ENCODE measurements around the gene KRT24. TPM values are rescaled to one million over a fixed set of nuclear protein-coding genes. Genes with fewer than 3 reads are reported as not detected.

The KRT24 gene
- total RNA-seq, 4 donors from 2014 or later: 1.1 to 14.7 (median 1.2) TPM; not detected in 1

DNA sequence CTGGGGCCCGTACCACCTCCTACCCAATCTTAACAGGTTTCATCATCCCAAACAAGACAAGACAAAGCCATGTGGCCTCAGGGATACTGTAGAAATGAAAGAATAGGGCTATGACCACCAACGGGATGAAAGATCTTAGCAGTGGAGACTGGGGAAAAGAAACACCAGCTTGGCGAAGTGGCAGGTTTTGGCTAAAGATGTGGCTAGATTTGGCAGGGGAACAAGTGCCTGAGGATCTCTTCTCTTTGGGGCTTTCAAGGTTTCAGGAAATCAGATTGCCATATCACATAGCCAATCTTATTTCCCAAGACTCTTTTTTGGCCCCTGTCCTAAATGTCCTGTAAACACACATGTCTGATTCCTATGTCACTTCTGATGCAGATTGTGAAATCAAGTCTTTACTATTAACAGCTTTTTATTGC lies 6.9 kb downstream of the KRT24 start:
- H3K27ac ChIP-seq: no peak overlapping the region
- no peak for ATAC-seq
- H3K36me3 ChIP-seq: no peaks in the 10 kb centered on the region

DNA sequence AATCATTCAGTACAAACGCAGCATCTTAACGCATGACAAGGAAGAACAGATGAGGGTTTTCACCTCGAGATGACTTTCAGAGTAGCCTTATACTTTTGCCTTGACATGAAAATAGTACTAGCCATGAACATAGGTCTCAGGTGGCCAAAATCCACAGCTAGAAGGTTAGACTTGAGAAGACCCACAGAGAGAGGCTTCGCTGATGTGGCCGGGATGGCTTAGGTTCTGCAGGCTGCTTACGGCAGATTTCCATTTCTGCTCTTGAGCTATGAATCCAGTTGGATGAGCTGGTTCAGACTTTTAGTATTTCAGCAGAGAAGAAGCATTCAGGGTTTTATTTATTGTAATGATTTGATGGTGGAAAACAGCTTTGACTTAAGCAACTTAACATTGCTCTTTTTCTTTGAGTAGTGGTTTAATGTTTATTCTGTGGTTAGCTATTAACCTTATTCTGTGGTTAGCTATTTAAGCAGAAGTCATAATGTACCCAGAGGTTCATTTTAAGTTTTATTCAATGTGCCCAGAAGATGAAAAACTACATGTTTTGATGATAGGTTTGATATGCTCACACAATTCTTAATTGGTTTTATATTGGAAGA lies 7.6 kb downstream of the KRT24 start:
- Histone ChIP-seq H3K4me3 (no peak overlapping the region), H3K4me1 (peaks cover 0 to 11% (median 0%) of the 10 kb centered on the region in 3 donors), H3K27me3 (peaks cover 48% of the 10 kb centered on the region), H3K9me3 (no peaks in the 10 kb centered on the region), H3K27ac (no peak overlapping the region), H3K36me3 (no peaks in the 10 kb centered on the region)
- TF ChIP-seq, protein P1, sequence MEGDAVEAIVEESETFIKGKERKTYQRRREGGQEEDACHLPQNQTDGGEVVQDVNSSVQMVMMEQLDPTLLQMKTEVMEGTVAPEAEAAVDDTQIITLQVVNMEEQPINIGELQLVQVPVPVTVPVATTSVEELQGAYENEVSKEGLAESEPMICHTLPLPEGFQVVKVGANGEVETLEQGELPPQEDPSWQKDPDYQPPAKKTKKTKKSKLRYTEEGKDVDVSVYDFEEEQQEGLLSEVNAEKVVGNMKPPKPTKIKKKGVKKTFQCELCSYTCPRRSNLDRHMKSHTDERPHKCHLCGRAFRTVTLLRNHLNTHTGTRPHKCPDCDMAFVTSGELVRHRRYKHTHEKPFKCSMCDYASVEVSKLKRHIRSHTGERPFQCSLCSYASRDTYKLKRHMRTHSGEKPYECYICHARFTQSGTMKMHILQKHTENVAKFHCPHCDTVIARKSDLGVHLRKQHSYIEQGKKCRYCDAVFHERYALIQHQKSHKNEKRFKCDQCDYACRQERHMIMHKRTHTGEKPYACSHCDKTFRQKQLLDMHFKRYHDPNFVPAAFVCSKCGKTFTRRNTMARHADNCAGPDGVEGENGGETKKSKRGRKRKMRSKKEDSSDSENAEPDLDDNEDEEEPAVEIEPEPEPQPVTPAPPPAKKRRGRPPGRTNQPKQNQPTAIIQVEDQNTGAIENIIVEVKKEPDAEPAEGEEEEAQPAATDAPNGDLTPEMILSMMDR (IDR thresholded peaks at IDR 0.05): no peak
- no peak for TF ChIP-seq POLR2AphosphoS5 (IDR thresholded peaks at IDR 0.05)
- no peak for ATAC-seq
- WGBS, 2 donors (ENCODE audit: low coverage in 1 of 2): 75 to 90% methylated on average over 6 of the region's 6 CpGs

More for the DNA sequence above, 6.9 kb downstream of the KRT24 start:
- 67 to 83% methylated on average over 1 to 3 of the region's 3 CpGs for WGBS, 2 donors (ENCODE audit: low coverage in 1 of 2)
- TF ChIP-seq POLR2A (IDR thresholded peaks at IDR 0.05): no peak
- TF ChIP-seq, protein P1 (IDR thresholded peaks at IDR 0.05): no peak
- no peak for TF ChIP-seq EP300 (IDR thresholded peaks at IDR 0.05)
- H3K4me1 ChIP-seq: peaks cover 0 to 11% (median 0%) of the 10 kb centered on the region in 3 donors
- peaks cover 52% of the 10 kb centered on the region for H3K27me3 ChIP-seq
- H3K4me3 ChIP-seq: no peak overlapping the region
- H3K9me3 ChIP-seq: no peaks in the 10 kb centered on the region

DNA sequence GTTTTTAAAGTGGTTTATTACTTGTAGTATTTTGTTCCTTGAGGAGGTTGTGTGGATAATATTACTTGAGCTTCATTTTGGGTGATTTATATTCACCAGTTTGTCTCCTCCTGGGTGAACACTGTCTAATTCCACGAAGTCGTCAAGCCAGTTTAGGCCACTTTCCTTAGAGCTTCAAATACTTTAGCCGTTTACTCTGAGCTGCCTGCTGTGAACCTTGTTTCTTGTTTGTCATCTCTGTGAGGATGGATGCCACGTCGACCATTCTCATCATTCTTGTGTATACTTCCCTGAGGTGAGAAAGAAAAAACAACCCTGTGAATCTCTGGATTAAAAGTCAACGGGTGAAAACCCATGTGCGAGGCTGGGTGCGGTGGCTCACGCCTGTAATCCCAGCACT lies 9.0 kb downstream of the KRT24 start:
- Histone ChIP-seq H3K4me1 (peaks cover 0 to 4% (median 0%) of the 10 kb centered on the region in 3 donors), H3K27me3 (peaks cover 43% of the 10 kb centered on the region), H3K27ac (no peak overlapping the region), H3K9me3 (no peaks in the 10 kb centered on the region), H3K4me3 (no peak overlapping the region), H3K36me3 (no peaks in the 10 kb centered on the region)
- WGBS, 2 donors (ENCODE audit: low coverage in 1 of 2): 71 to 87% methylated on average over 4 to 7 of the region's 9 CpGs
- no peak for ATAC-seq
- TF ChIP-seq POLR2A (IDR thresholded peaks at IDR 0.05) (no peak), EP300 (IDR thresholded peaks at IDR 0.05) (no peak), POLR2AphosphoS5 (IDR thresholded peaks at IDR 0.05) (no peak)
- TF ChIP-seq, protein P1 (IDR thresholded peaks at IDR 0.05): no peak

DNA sequence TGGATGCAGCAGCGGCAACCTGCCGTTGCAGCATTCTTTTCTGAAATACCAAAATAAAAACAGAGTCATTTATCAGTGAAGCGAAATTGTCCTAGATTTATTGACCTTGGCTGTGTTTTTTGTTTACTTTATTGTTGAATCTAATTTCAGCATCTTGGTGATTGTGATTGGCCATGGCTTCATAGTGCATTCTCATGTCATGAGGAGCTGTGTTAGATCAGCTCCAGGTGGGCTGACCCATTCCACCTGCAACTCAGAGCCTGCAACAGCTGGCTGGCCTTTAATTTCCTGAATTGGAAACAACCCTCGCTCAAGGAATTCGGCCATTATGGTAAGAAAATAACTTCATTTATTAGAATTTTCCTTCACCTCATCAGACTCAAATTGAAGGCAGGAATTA lies 16.4 kb downstream of the KRT24 start:
- H3K27me3 ChIP-seq: no peaks in the 10 kb centered on the region
- no peak overlapping the region for H3K4me3 ChIP-seq
- 73 to 75% methylated on average over 1 to 5 of the region's 5 CpGs for WGBS, 2 donors (ENCODE audit: low coverage in 1 of 2)
- TF ChIP-seq, protein P1 (IDR thresholded peaks at IDR 0.05): no peak
- TF ChIP-seq POLR2A (IDR thresholded peaks at IDR 0.05) (no peak), POLR2AphosphoS5 (IDR thresholded peaks at IDR 0.05) (no peak), EP300 (IDR thresholded peaks at IDR 0.05) (no peak)
- H3K9me3 ChIP-seq: no peaks in the 10 kb centered on the region
- H3K4me1 ChIP-seq: no peaks in the 10 kb centered on the region
- H3K27ac ChIP-seq: no peak overlapping the region
- no peak for ATAC-seq
- H3K36me3 ChIP-seq: no peaks in the 10 kb centered on the region

DNA sequence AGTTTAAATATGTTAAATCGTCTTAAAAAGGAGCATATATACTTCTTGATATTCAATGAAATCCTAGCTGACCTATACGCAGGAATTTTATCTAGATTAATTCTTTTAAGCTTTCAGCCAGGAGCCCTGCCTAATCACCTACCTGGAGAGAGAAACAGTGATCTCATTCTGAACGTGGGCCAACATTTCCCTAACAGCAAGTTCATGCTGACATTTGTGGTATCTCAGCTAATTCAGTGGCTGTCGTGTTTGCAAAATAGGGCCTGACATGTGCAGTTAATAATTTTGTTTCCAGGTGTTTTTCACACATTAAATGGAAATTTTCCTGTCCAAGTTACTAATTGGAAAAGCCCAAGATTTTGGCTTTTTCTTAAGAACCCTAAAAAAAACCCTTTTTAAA lies 17.4 kb downstream of the KRT24 start:
- Histone ChIP-seq H3K4me3 (no peak overlapping the region), H3K36me3 (no peaks in the 10 kb centered on the region), H3K4me1 (no peaks in the 10 kb centered on the region), H3K27me3 (no peaks in the 10 kb centered on the region), H3K9me3 (no peaks in the 10 kb centered on the region), H3K27ac (no peak overlapping the region)
- WGBS, 2 donors (ENCODE audit: low coverage in 1 of 2): 48 to 70% methylated on average over 3 to 4 of the region's 4 CpGs
- TF ChIP-seq POLR2AphosphoS5 (IDR thresholded peaks at IDR 0.05) (no peak), EP300 (IDR thresholded peaks at IDR 0.05) (no peak), POLR2A (IDR thresholded peaks at IDR 0.05) (no peak)
- TF ChIP-seq, protein P1 (IDR thresholded peaks at IDR 0.05): no peak
- no peak for ATAC-seq

Data from gastroesophageal sphincter (tissue), 4 donors.